Femur (tissue), 1 donor: ENCODE measurements around the gene SLC37A2.

Experiments used
- DNase-seq: peaks from one replicate; pipeline ENCODE4 v3.0.0-alpha.2; 2017

The SLC37A2 gene

DNA sequence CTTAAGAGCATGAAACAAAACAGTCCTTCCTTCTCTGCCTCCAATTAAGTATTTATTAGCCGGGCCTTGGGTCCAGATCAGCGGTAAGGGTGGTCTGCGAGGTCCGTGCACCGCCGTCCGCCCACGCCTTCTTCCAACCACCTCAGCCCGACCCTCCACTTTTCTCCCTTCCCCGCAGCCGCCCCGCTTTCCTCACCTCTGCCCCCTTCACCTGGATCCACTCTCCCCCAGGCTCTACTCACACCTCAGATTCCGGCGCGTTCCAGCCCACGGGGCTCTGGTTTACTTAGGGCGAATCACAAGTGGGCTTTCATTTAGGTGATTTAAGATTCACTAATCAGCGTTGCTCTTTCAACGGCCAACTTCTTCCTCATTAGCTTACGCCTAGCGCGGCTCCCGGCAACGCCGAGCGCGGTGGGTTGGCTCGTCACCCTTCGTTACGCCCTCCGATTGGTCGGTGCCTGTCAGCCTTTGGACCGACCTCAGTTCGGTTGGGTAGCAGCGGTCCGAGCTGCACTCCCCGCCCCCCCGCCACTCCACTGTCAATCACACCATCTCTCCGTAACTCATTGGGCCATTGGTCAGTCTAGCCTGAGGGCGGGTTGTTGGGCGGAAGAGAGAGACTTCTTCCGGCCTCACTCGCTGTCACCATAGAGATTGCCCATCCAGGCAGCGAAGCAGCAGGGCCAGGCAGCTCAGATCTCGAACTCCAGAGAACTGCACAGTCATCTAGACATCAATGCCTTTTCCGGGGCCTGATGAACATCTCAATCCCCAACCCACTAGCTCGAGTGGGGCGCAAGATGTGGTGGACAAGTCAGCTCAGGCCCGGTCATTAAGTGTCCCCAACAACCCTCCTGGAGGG, 48.5 kb downstream of the SLC37A2 start, which contains the start of gene TMEM218:
TMEM218 (minus strand) TSS at position 284 of the 865 bp plus-strand sequence. CDS start 9,385 bp downstream, outside the sequence.
- DNase-seq = peak; percentile 99

DNA sequence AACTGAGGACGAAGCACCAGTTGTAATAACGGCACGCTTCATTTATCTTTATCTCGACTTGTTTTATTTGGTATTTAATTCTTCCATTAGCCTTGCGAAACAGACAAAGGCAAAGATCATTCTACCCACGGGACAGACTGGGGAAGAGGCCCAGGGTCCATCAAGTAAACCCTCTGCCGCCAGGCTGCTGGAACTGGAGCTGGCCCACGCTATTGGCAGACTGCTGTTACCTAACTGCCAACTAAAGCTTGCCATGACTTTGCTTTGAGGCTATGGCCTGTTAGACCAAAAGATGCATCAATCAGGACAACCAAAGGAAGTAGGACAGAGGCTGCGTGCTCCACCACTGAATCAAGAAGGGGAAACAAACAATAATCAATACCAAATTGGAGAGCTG, 49.1 kb downstream of the SLC37A2 start:
- no peak for DNase-seq

DNA sequence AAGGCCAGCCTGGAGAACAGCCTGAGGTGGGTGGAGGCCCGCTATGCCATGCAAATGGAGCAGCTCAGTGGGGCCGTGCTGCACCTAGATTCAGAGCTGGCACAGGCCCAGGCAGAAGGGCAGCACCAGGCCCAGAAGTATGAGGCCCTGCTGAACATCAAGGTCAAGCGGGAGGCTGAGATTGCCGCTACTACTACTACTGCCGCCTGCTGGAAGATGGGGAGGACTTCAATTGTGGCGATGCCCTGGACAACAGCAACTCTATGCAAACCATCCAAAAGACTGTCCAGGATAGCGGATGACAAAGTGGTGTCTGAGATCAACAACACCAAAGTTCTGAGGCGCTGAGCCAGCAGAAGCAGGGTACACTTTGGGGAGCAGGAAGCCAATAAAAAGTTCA, 51.4 kb downstream of the SLC37A2 start:
- no peak for DNase-seq

DNA sequence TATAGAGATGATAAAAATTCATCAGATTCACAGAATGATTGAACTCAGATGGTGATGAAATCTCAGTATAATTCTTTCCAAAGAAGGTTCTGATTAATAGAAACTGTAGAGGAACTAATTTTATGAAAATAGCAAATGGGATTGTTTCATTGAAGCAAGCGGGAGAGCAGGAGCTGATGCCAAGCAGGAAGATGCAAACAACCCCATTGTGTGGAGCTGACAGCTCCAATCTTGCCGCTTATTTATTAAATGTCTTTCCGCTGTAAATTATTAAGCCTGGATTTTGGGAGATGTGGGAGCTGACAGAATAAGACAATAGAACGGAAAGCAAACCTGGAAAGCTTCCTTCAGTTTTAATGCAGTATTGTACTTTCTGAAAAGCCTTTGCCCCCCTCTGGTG, 54.3 kb downstream of the SLC37A2 start:
- DNase-seq = no peak

DNA sequence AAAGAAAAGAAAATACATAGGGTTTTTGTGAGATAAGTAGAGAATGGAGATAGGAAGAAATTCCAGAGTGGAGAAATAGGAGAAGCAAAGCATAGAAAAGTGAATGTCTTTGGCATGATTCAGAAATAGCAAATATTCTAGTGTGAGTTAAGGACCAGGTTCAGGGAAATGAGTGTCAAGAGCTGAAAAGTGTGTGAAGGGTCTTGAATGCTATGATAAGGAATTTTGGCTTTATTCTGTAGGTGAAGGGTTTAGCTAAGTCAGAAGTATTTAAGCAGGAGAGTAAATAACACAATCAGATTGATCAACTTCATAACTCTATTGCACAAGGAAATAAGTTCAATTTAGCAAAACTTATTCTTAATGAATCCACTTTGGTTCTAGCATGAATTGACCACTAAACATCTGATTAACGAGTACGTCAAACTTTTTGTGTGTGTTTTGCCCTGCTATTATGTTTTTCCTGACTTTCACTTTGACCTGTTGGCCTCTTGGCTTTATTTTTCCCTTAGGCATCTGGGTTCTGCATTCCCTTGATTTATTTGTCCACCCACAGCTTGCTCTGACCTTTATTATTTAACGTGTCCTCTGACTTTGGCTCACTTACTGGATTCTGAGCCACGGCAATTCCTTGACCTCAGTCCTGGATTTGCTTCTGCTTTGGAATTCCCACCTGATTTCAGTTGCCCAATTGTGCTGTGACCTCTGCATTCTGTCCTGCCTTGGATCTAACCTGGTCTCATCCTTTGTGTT, 60.3 kb downstream of the SLC37A2 start:
- DNase-seq = no peak

DNA sequence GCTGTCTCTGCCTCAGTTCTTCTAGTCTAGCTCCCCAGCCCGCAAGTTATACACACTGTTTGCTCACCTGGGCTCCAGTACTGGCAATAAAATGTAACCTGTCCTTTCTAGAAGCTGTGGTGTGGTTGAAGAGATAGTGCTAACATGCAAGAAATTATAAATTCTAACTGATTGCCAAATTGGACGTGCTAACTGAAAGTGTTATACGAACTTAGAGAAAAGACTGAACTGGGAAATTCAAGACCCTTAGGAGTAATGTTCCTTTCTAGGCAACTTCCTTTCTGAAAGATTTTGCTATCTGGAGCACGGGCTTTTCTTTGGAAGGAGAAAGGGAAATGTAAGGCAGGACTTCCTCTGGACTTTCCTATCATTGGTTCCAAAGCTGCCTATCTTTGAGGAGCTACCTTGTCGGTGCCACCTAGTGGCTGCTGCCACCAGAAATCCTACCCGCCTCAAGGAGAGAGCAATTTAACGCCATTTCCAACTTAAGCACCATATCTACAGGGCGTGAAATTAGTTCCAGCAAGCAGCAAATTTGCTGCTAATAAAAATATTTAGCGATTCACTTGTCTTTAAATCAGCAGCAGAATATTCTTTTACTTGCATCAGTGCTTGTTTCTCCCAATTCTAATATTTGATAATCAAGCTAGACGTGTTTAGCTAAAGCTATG, 61.0 kb downstream of the SLC37A2 start:
- no peak for DNase-seq

DNA sequence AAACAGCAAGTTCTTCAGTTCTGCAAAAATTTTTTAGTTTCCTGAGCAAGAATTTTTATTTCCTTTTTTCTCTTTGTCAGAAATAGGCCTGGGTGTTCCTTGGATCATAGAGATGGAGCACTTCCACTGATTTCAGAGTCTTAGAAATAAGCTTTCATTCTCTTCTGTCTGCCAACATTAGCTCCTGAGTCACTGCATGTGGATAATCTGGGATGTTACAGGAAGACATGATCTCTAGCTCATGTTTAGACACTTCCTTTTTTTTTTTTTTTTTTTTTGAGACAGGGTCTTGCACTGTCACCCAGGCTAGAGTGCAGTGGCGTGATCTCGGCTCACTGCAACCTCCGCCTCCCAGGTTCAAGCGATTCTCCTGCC, 61.5 kb downstream of the SLC37A2 start:
- DNase-seq = no peak

DNA sequence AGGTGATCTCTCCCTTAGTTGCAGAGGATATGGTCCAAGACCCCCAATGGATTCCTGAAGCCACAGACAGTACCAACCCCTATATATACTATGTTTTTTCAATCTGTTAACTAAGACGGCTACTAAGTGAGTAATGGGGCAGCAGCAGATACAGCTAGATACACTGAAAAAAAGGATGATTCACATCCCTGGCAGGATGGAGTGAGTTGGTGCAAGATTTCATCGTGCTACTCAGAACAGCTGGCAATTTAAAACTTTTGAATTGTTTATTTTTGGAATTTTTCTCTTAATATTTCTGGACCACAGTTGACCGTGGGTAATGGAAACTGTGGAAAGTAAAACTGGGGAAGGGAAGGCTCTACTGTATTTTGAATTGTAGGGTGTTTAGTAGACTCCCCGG, 65.3 kb downstream of the SLC37A2 start:
- DNase-seq = no peak

DNA sequence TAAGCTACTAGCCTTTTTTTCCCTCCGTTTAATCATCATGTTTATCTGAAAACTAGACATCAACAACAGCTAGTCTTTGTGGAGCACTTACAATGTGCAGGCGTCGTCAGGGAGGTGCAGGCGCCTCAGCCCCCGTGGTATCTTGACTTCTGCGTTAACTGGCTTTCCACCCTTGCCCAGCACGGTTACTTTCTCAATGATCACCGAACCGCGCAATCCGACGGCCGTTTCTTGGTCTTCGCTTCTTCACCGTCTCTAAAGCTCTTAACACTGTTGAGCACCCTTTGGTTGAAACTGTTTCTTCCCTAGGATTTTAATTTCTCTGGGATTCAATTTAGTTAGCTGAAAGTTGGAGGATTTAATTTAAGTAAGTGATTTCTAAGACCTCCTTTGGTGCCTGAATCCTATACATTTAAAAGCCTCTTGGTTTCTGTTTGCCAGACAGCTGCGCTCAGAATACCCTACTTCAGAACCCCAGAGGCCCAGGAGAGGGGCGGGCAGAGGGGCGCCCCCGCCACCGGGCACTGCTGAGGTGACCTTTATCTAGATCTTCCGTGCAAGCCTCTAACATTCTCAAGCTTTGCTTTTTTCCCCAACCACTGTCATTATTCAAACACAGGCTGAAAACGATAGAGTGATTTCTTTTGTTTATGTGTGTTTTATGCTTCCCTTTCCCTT, 66.3 kb downstream of the SLC37A2 start:
- DNase-seq = no peak

DNA sequence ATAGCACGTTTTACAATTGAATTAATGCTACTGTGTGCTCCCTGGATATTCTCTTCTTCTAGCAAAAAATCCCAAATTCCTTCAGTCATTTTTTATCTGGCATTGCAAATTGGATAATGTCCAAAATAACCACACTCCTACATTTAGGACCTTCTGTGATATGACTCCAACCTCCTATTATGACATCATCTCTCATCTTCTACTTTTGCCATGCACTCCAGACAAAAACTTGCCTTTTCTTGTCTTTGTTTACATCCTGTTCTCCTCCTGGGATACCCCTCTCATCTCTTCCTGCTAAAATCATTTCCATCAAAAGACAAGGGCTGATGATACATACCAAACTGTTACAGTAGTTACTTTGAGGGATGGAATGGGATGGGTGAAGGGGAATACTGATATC, 69.0 kb downstream of the SLC37A2 start:
- DNase-seq = no peak

DNA sequence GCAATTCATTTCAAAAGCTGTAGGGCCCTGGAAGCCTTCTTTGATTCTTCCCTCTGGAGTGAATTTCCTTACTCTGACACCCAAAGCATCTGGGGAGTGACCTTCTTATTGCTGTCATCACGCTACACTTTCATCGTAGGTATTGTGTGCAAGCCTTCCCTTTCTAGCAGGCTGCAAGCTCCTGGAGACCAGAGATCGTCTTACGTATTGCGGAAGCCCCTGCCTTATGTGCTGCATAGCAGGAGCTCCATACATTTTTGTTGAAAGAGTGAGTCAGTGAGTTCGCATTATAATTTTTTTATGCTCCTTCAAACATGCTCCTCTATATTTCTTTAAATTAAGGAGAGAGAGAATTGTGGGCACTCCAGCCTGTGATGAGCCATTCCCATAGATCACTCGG, 69.5 kb downstream of the SLC37A2 start:
- no peak for DNase-seq

DNA sequence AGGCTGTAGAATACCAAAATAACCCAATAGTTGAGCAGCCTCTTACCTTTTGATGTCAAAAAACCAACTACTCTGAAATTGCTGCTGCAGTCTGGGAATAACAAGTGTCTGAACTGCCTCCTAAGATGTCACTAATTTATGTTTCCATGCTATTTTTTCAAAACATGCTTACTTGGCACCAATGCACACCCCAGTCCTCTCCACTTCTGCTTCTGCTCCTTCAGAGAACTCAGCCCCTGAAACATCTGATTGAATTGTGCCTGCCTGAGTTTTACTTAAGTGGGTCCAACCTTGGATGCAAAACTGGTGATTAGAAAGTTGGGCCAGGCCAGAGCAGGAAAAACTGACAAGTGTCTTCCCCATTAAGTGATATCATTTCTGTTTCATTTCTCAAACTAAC, 72.9 kb downstream of the SLC37A2 start:
- no peak for DNase-seq

DNA sequence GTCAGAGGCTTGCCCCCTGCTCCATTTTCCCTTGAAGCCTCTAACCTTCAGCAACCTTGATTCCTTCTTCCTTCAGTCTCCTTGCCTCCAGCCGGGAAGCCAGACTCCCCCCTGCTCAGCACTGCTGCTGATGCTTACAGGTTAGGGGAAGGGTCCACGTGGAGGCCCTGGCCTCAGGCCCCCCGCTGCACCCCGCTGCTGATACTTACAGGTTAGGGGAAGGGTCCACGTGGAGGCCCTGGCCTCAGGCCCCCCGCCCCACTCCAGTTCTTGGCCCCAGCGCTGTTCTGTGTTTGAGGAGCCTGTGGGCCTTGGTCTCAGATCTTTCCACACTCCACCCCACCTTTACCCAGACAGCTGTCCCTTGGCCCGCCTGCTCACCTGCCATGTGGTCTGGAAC, 75.9 kb downstream of the SLC37A2 start:
- no peak for DNase-seq

DNA sequence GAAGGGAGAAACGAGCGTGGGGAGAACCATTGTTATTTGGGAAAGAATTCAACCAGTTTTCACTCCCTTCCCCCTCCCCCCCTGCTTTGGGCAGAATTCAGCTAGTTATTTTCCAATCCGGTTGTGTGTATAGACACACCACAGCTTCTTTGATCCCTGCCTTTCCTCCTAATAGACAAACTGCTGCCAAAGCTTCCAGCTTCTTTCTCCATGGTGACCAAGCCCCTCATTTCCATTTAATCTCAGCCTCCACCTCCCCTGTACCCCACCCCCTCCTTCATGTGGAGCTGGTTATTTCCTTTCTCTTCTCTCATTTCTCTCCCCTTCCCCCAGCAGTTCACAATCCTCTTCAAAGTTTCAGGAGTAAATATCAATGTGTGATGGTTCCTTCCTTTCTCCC, 76.7 kb downstream of the SLC37A2 start:
- no peak for DNase-seq
